Measurements from ENCODE around the gene ZNF311.
"Not testable (repeated sequence)": the region's sequence is repeated elsewhere in the genome, so short reads cannot be mapped to it uniquely, and the experiment has no call there.

Gene ZNF311

GRCh38 chr6:28974505-28974904 lies 30.6 kb downstream of the ZNF311 start:
- Histone ChIP-seq H3K9ac (ENCODE audit: low read depth, low read length) (no peak overlapping the region), H3K27me3 (ENCODE audit: insufficient read depth, low read length) (peaks cover 34% of the 10 kb centered on the region), H3K27ac (ENCODE audit: low read depth, low read length) (no peak overlapping the region), H3K4me3 (ENCODE audit: low read length) (no peak overlapping the region), H3K4me1 (ENCODE audit: insufficient read depth, low read length) (peaks cover 11% of the 10 kb centered on the region), H3K9me3 (ENCODE audit: insufficient read depth, low read depth, low read length) (no peaks in the 10 kb centered on the region), H3K36me3 (ENCODE audit: insufficient read depth, low read length) (no peaks in the 10 kb centered on the region)
- 89% methylated on average over 1 of the region's 1 CpG for WGBS

- H3K27me3 ChIP-seq (ENCODE audit: insufficient read depth, low read length); H3K4me3 ChIP-seq (ENCODE audit: low read length); H3K36me3 ChIP-seq (ENCODE audit: insufficient read depth, low read length); H3K9me3 ChIP-seq (ENCODE audit: insufficient read depth, low read depth, low read length); H3K27ac ChIP-seq (ENCODE audit: low read depth, low read length); H3K9ac ChIP-seq (ENCODE audit: low read depth, low read length); H3K4me1 ChIP-seq (ENCODE audit: insufficient read depth, low read length): not testable (repeated sequence)
- 93% methylated on average over 21 of the region's 21 CpGs for WGBS
Observed at GRCh38 chr6:28970056-28970455, 35.1 kb downstream of the ZNF311 start.

GRCh38 chr6:28969129-28969528 lies 36.0 kb downstream of the ZNF311 start:
- 93% methylated on average over 15 of the region's 15 CpGs for WGBS
- no peaks in the 10 kb centered on the region for H3K36me3 ChIP-seq (ENCODE audit: insufficient read depth, low read length)
- no peaks in the 10 kb centered on the region for H3K4me1 ChIP-seq (ENCODE audit: insufficient read depth, low read length)
- peaks cover 5% of the 10 kb centered on the region for H3K9me3 ChIP-seq (ENCODE audit: insufficient read depth, low read depth, low read length)
- no peak overlapping the region for H3K9ac ChIP-seq (ENCODE audit: low read depth, low read length)
- no peak overlapping the region for H3K4me3 ChIP-seq (ENCODE audit: low read length)
- H3K27me3 ChIP-seq (ENCODE audit: insufficient read depth, low read length): no peaks in the 10 kb centered on the region
- no peak overlapping the region for H3K27ac ChIP-seq (ENCODE audit: low read depth, low read length)

- WGBS: 95% methylated on average over 4 of the region's 4 CpGs
Observed at GRCh38 chr6:28968476-28968875, 36.6 kb downstream of the ZNF311 start.

GRCh38 chr6:28965706-28966105 lies 39.4 kb downstream of the ZNF311 start:
- Histone ChIP-seq H3K4me1 (ENCODE audit: insufficient read depth, low read length) (no peaks in the 10 kb centered on the region), H3K4me3 (ENCODE audit: low read length) (no peak overlapping the region), H3K27me3 (ENCODE audit: insufficient read depth, low read length) (no peaks in the 10 kb centered on the region), H3K9ac (ENCODE audit: low read depth, low read length) (no peak overlapping the region), H3K27ac (ENCODE audit: low read depth, low read length) (no peak overlapping the region), H3K36me3 (ENCODE audit: insufficient read depth, low read length) (no peaks in the 10 kb centered on the region), H3K9me3 (ENCODE audit: insufficient read depth, low read depth, low read length) (peaks cover 5% of the 10 kb centered on the region)
- 89% methylated on average over 1 of the region's 2 CpGs for WGBS

More at GRCh38 chr6:28968476-28968875, 36.6 kb downstream of the ZNF311 start:
- Histone ChIP-seq H3K9ac (ENCODE audit: low read depth, low read length) (no peak overlapping the region), H3K27ac (ENCODE audit: low read depth, low read length) (no peak overlapping the region), H3K4me1 (ENCODE audit: insufficient read depth, low read length) (no peaks in the 10 kb centered on the region), H3K9me3 (ENCODE audit: insufficient read depth, low read depth, low read length) (peaks cover 5% of the 10 kb centered on the region), H3K36me3 (ENCODE audit: insufficient read depth, low read length) (no peaks in the 10 kb centered on the region), H3K4me3 (ENCODE audit: low read length) (no peak overlapping the region), H3K27me3 (ENCODE audit: insufficient read depth, low read length) (no peaks in the 10 kb centered on the region)

- H3K9ac ChIP-seq (ENCODE audit: low read depth, low read length): no peak overlapping the region
- no peaks in the 10 kb centered on the region for H3K4me1 ChIP-seq (ENCODE audit: insufficient read depth, low read length)
Observed at GRCh38 chr6:28960846-28961500, 44.1 kb downstream of the ZNF311 start.

GRCh38 chr6:28958561-28959243 lies 46.4 kb downstream of the ZNF311 start:
- peaks cover 12% of the 10 kb centered on the region for H3K27me3 ChIP-seq (ENCODE audit: insufficient read depth, low read length)
- H3K9me3 ChIP-seq (ENCODE audit: insufficient read depth, low read depth, low read length); H3K4me1 ChIP-seq (ENCODE audit: insufficient read depth, low read length); H3K27ac ChIP-seq (ENCODE audit: low read depth, low read length); H3K9ac ChIP-seq (ENCODE audit: low read depth, low read length); H3K36me3 ChIP-seq (ENCODE audit: insufficient read depth, low read length); H3K4me3 ChIP-seq (ENCODE audit: low read length): not testable (repeated sequence)
- WGBS: 93% methylated on average over 12 of the region's 13 CpGs

More at GRCh38 chr6:28960846-28961500, 44.1 kb downstream of the ZNF311 start:
- H3K4me3 ChIP-seq (ENCODE audit: low read length): no peak overlapping the region
- WGBS: 84% methylated on average over 4 of the region's 4 CpGs
- no peaks in the 10 kb centered on the region for H3K36me3 ChIP-seq (ENCODE audit: insufficient read depth, low read length)
- no peaks in the 10 kb centered on the region for H3K9me3 ChIP-seq (ENCODE audit: insufficient read depth, low read depth, low read length)
- H3K27me3 ChIP-seq (ENCODE audit: insufficient read depth, low read length): no peaks in the 10 kb centered on the region
- H3K27ac ChIP-seq (ENCODE audit: low read depth, low read length): no peak overlapping the region

- H3K9ac ChIP-seq (ENCODE audit: low read depth, low read length); H3K36me3 ChIP-seq (ENCODE audit: insufficient read depth, low read length); H3K4me1 ChIP-seq (ENCODE audit: insufficient read depth, low read length); H3K9me3 ChIP-seq (ENCODE audit: insufficient read depth, low read depth, low read length); H3K27ac ChIP-seq (ENCODE audit: low read depth, low read length); H3K4me3 ChIP-seq (ENCODE audit: low read length): not testable (repeated sequence)
- 96% methylated on average over 24 of the region's 24 CpGs for WGBS
- H3K27me3 ChIP-seq (ENCODE audit: insufficient read depth, low read length): peaks cover 13% of the 10 kb centered on the region
Observed at GRCh38 chr6:28957795-28958314, 47.3 kb downstream of the ZNF311 start.

GRCh38 chr6:28956331-28956730 lies 48.8 kb downstream of the ZNF311 start:
- H3K27me3 ChIP-seq (ENCODE audit: insufficient read depth, low read length): peaks cover 13% of the 10 kb centered on the region
- 84% methylated on average over 3 of the region's 3 CpGs for WGBS
- H3K4me1 ChIP-seq (ENCODE audit: insufficient read depth, low read length): no peaks in the 10 kb centered on the region
- H3K4me3 ChIP-seq (ENCODE audit: low read length): no peak overlapping the region
- no peaks in the 10 kb centered on the region for H3K9me3 ChIP-seq (ENCODE audit: insufficient read depth, low read depth, low read length)
- no peaks in the 10 kb centered on the region for H3K36me3 ChIP-seq (ENCODE audit: insufficient read depth, low read length)
- H3K27ac ChIP-seq (ENCODE audit: low read depth, low read length): no peak overlapping the region
- H3K9ac ChIP-seq (ENCODE audit: low read depth, low read length): no peak overlapping the region

GRCh38 chr6:28953585-28954258 lies 51.4 kb downstream of the ZNF311 start:
- no peak overlapping the region for H3K27ac ChIP-seq (ENCODE audit: low read depth, low read length)
- H3K36me3 ChIP-seq (ENCODE audit: insufficient read depth, low read length): no peaks in the 10 kb centered on the region
- peak overlapping the region; percentile 92 for H3K4me3 ChIP-seq (ENCODE audit: low read length)
- no peaks in the 10 kb centered on the region for H3K9me3 ChIP-seq (ENCODE audit: insufficient read depth, low read depth, low read length)
- H3K9ac ChIP-seq (ENCODE audit: low read depth, low read length): peak overlapping the region; percentile 56
- 4% methylated on average over 22 of the region's 22 CpGs for WGBS
- H3K4me1 ChIP-seq (ENCODE audit: insufficient read depth, low read length): peaks cover 1% of the 10 kb centered on the region; the same call in 1 of the 2 replicates
- peaks cover 13% of the 10 kb centered on the region for H3K27me3 ChIP-seq (ENCODE audit: insufficient read depth, low read length)

GRCh38 chr6:28953039-28953584 lies 52.0 kb downstream of the ZNF311 start:
- H3K9me3 ChIP-seq (ENCODE audit: insufficient read depth, low read depth, low read length): no peaks in the 10 kb centered on the region
- WGBS: 12% methylated on average over 13 of the region's 13 CpGs
- H3K36me3 ChIP-seq (ENCODE audit: insufficient read depth, low read length): no peaks in the 10 kb centered on the region
- peaks cover 13% of the 10 kb centered on the region for H3K27me3 ChIP-seq (ENCODE audit: insufficient read depth, low read length)
- peak overlapping the region; percentile 56 for H3K9ac ChIP-seq (ENCODE audit: low read depth, low read length)
- peak overlapping the region; percentile 92 for H3K4me3 ChIP-seq (ENCODE audit: low read length)
- no peak overlapping the region for H3K27ac ChIP-seq (ENCODE audit: low read depth, low read length)
- H3K4me1 ChIP-seq (ENCODE audit: insufficient read depth, low read length): peaks cover 6% of the 10 kb centered on the region; the same call in 1 of the 2 replicates
